ENCODE results near the gene EEF1A2. TPM values are rescaled to one million over a fixed set of nuclear protein-coding genes. Genes with fewer than 3 reads are reported as not detected.

Gene EEF1A2
- polyA plus RNA-seq, 3 donors, result 0.08 TPM; not detected in 2

GRCh38 chr20:63522981-63523611 lies 24.2 kb upstream of the EEF1A2 start:
- DNase-seq, result no peak
- H2AFZ ChIP-seq (ENCODE audit: insufficient read depth, low read depth, low read length, poor library complexity, severe bottlenecking), result no peak overlapping the region
- H3K4me3 ChIP-seq (replicated peaks in 1 of 3; ENCODE audit: low read depth in 2 of 3, low read length in 3 of 3), result no peak overlapping the region
- peaks cover 22 to 36% of the 10 kb centered on the region in 2 donors for H3K4me1 ChIP-seq (ENCODE audit: control insufficient read depth in 1 of 2, insufficient read depth in 2 of 2, low read length in 2 of 2)
- peaks cover 0 to 19% of the 10 kb centered on the region in 2 donors for H3K27me3 ChIP-seq (ENCODE audit: control insufficient read depth in 2 of 2, insufficient read depth in 2 of 2, low read length in 2 of 2)
- Mint-ChIP-seq H3K4me1 (peaks cover 21% of the 10 kb centered on the region), H3K27ac (no peak overlapping the region), H3K4me3 (no peak overlapping the region), H3K36me3 (peaks cover 15 to 21% of the 10 kb centered on the region in 2 donors), H3K9me3 (peaks cover 13 to 22% (median 18%) of the 10 kb centered on the region in 7 donors), H3K27me3 (ENCODE audit: low read depth in 3 of 3) (peaks cover 19 to 35% (median 26%) of the 10 kb centered on the region in 3 donors)
- H3K9ac ChIP-seq (ENCODE audit: insufficient read depth, low read length, poor library complexity, severe bottlenecking), result no peak overlapping the region
- no peak overlapping the region for H3K4me2 ChIP-seq (replicated peaks; ENCODE audit: extremely low read depth, low read length, poor library complexity, severe bottlenecking)
- H3K9me3 ChIP-seq (replicated peaks in 1 of 2; ENCODE audit: control insufficient read depth in 1 of 2, insufficient read depth in 1 of 2, low read length in 2 of 2), result peaks cover 11 to 12% of the 10 kb centered on the region in 2 donors
- peaks cover 13% of the 10 kb centered on the region for H4K20me1 ChIP-seq (ENCODE audit: insufficient read depth, low read length)
- no peaks in the 10 kb centered on the region for H3K36me3 ChIP-seq (replicated peaks in 1 of 2; ENCODE audit: control insufficient read depth in 1 of 2, insufficient read depth in 2 of 2, low read length in 2 of 2)
- TF ChIP-seq CTCF (IDR thresholded peaks at IDR 0.05), result no peak
- WGBS (ENCODE audit: insufficient coverage), result 100% methylated on average over 2 of the region's 11 CpGs
- H3K27ac ChIP-seq (ENCODE audit: low read depth in 1 of 2, low read length in 2 of 2), result no peak overlapping the region
- peaks cover 7% of the 10 kb centered on the region for H3K79me2 ChIP-seq (ENCODE audit: insufficient read depth, low read length)
- intact Hi-C loops (cut with micrococcal nuclease), result loop anchor here in 1 of 2 donors (10.0 kb wide), 1 partner anchor 542 kb away; the partner anchor contains the start of gene TCEA2

GRCh38 chr20:63522091-63522868 lies 23.4 kb upstream of the EEF1A2 start:
- H3K4me3 Mint-ChIP-seq, result peak overlapping the region in 1 of 2 donors; percentile 43
- H3K4me2 ChIP-seq (replicated peaks; ENCODE audit: extremely low read depth, low read length, poor library complexity, severe bottlenecking), result no peak overlapping the region
- H4K20me1 ChIP-seq (ENCODE audit: insufficient read depth, low read length), result peaks cover 13% of the 10 kb centered on the region
- H3K4me1 ChIP-seq (ENCODE audit: control insufficient read depth in 1 of 2, insufficient read depth in 2 of 2, low read length in 2 of 2), result peaks cover 22 to 36% of the 10 kb centered on the region in 2 donors
- no peak for DNase-seq
- WGBS (ENCODE audit: insufficient coverage), result 93% methylated on average over 8 of the region's 13 CpGs
- H3K9me3 Mint-ChIP-seq, result peaks cover 13 to 22% (median 18%) of the 10 kb centered on the region in 7 donors
- no peak overlapping the region for H3K9ac ChIP-seq (ENCODE audit: insufficient read depth, low read length, poor library complexity, severe bottlenecking)
- peaks cover 21% of the 10 kb centered on the region for H3K4me1 Mint-ChIP-seq
- H3K27me3 Mint-ChIP-seq (ENCODE audit: low read depth in 3 of 3), result peaks cover 23 to 40% (median 25%) of the 10 kb centered on the region in 3 donors
- peak overlapping the region in 1 of 7 donors; percentile 57 for H3K27ac Mint-ChIP-seq
- no peak for TF ChIP-seq CTCF (IDR thresholded peaks at IDR 0.05)
- peaks cover 0 to 21% of the 10 kb centered on the region in 2 donors for H3K27me3 ChIP-seq (ENCODE audit: control insufficient read depth in 2 of 2, insufficient read depth in 2 of 2, low read length in 2 of 2)
- H3K36me3 ChIP-seq (replicated peaks in 1 of 2; ENCODE audit: control insufficient read depth in 1 of 2, insufficient read depth in 2 of 2, low read length in 2 of 2), result no peaks in the 10 kb centered on the region
- H3K9me3 ChIP-seq (replicated peaks in 1 of 2; ENCODE audit: control insufficient read depth in 1 of 2, insufficient read depth in 1 of 2, low read length in 2 of 2), result peaks cover 11 to 12% of the 10 kb centered on the region in 2 donors
- H3K36me3 Mint-ChIP-seq, result peaks cover 15 to 21% of the 10 kb centered on the region in 2 donors
- peaks cover 7% of the 10 kb centered on the region for H3K79me2 ChIP-seq (ENCODE audit: insufficient read depth, low read length)
- no peak overlapping the region for H3K4me3 ChIP-seq (replicated peaks in 1 of 3; ENCODE audit: low read depth in 2 of 3, low read length in 3 of 3)
- intact Hi-C loops (cut with micrococcal nuclease), result loop anchor here in 1 of 2 donors (10.0 kb wide), 1 partner anchor 543 kb away; the partner anchor contains the start of gene TCEA2
- no peak overlapping the region for H3K27ac ChIP-seq (ENCODE audit: low read depth in 1 of 2, low read length in 2 of 2)
- no peak overlapping the region for H2AFZ ChIP-seq (ENCODE audit: insufficient read depth, low read depth, low read length, poor library complexity, severe bottlenecking)

Measured in CD14-positive monocyte (primary cell).